LHCN-M2 (cell line): ENCODE data around the gene RBM28. TPM values are rescaled to one million over a fixed set of nuclear protein-coding genes. Genes with fewer than 3 reads are reported as not detected.
A peak's percentile ranks its signal among the peaks of the same experiment; 100 is the strongest.

Source experiments
- DNase-seq: peaks from one replicate; pipeline ENCODE4 v3.0.0-alpha.2; 2012; ENCODE audit warnings: low read depth
- total RNA-seq: library from RNA; depleted of rRNA; stranded (reverse); fragments of >200 nt; gene quantifications from 2 replicates; pipeline ENCODE4 v1.2.3, GENCODE V29; 2014; rRNA removed

RBM28 gene
- total RNA-seq, 1 experiment from 2014 or later = 29.3 TPM

GRCh38 chr7:128262273-128263028 lies 81.3 kb downstream of the RBM28 start:
- DNase-seq = no peak

- DNase-seq = no peak
Observed at GRCh38 chr7:128260069-128260795, 83.5 kb downstream of the RBM28 start.

- peak; percentile 87 for DNase-seq
Observed at GRCh38 chr7:128259131-128260061, 84.3 kb downstream of the RBM28 start.

- DNase-seq = no peak
Observed at GRCh38 chr7:128257458-128257857, 86.2 kb downstream of the RBM28 start.

GRCh38 chr7:128255271-128255670 lies 88.4 kb downstream of the RBM28 start:
- DNase-seq = no peak

GRCh38 chr7:128254470-128254869 lies 89.2 kb downstream of the RBM28 start:
- DNase-seq = no peak

- no peak for DNase-seq
Observed at GRCh38 chr7:128253701-128254100, 90.0 kb downstream of the RBM28 start.

GRCh38 chr7:128251337-128251736 lies 92.4 kb downstream of the RBM28 start:
- no peak for DNase-seq

Other genes starting within 250 kb of the RBM28 start
- not detected in 2 replicates for gene LEP, start 102.6 kb downstream of the RBM28 start, total RNA-seq
- gene PRRT4, start 17.8 kb upstream of the RBM28 start, total RNA-seq = 0.80 TPM in 1 of 2 replicates, not detected in the other
- gene IMPDH1, start 66.1 kb upstream of the RBM28 start, total RNA-seq = 53.5 and 53.7 TPM in 2 replicates
- 20.6 and 22.1 TPM in 2 replicates for gene HILPDA, start 112.0 kb upstream of the RBM28 start, total RNA-seq
- 49.5 and 62.6 TPM in 2 replicates for gene METTL2B, start 132.8 kb upstream of the RBM28 start, total RNA-seq